OCI-LY7 (cell line): Measurements from ENCODE around the gene CCDC142. TPM values are rescaled to one million over a fixed set of nuclear protein-coding genes. Genes with fewer than 3 reads are reported as not detected.

Source experiments
- BruUV-seq: library from RNA; stranded (reverse); fragments of 400-500 nt; replicated peaks from 2 replicates; lab custom pipeline; 2021; lab: Mats Ljungman, UMichigan
- CTCF ChIA-PET: fragments of 300-600 bp; sonication (Branson Sonifier 250); formaldehyde crosslinking; loops from one replicate; lab custom pipeline; 2022; ENCODE audit warnings: antibody characterized with exemption; ENCODE audit not compliant: unreplicated experiment; lab: Charles Lee
- POLR2A ChIA-PET: fragments of 300-600 bp; sonication (Branson Sonifier 250); formaldehyde crosslinking; loops from one replicate; lab custom pipeline; 2022; ENCODE audit warnings: antibody characterized with exemption; lab: Charles Lee
- DNase-seq: peaks from one replicate; pipeline ENCODE4 v3.0.0-alpha.2; 2015; ENCODE audit warnings: low spot score
- H2AFZ ChIP-seq: fragments of 200-600 bp; sonication (generic), shearing (Covaris generic); 2 replicates; pipeline ENCODE4 v1.6.1; 2014; ENCODE audit warnings: mild to moderate bottlenecking, antibody characterized with exemption, low read length, moderate library complexity
- H3K27ac ChIP-seq: fragments of 200-600 bp; sonication (generic); 2 replicates; pipeline ENCODE4 v1.5.1; 2014; ENCODE audit warnings: mixed run types, low read depth, mild to moderate bottlenecking, moderate library complexity, low read length, inconsistent platforms; ENCODE audit not compliant: poor library complexity, severe bottlenecking
- H3K36me3 ChIP-seq: fragments of 200-600 bp; sonication (generic); 2 replicates; pipeline ENCODE4 v1.6.1; 2014; ENCODE audit warnings: mild to moderate bottlenecking, antibody characterized with exemption, low read length, moderate library complexity, mixed read lengths; ENCODE audit not compliant: insufficient read depth
- H3K4me1 ChIP-seq: fragments of 200-600 bp; sonication (generic); 2 replicates; pipeline ENCODE4 v1.5.1; 2014; ENCODE audit warnings: mild to moderate bottlenecking, low read length; ENCODE audit not compliant: insufficient read depth, poor library complexity, severe bottlenecking
- H3K4me2 ChIP-seq: fragments of 200-600 bp; sonication (generic); 2 replicates; pipeline ENCODE4 v1.6.1; 2014; ENCODE audit warnings: mild to moderate bottlenecking, low read length
- H3K4me3 ChIP-seq: fragments of 200-600 bp; sonication (generic); 2 replicates; pipeline ENCODE4 v1.5.1; 2014; ENCODE audit warnings: mild to moderate bottlenecking, low read depth, low read length; ENCODE audit not compliant: poor library complexity, severe bottlenecking
- H3K79me2 ChIP-seq: fragments of 200-600 bp; sonication (generic); 2 replicates; pipeline ENCODE4 v1.6.1; 2016; ENCODE audit warnings: low read depth, mild to moderate bottlenecking, low read length, moderate library complexity, mixed read lengths; ENCODE audit not compliant: insufficient read depth
- H3K9me2 ChIP-seq: fragments of 200-600 bp; sonication (generic); 2 replicates; pipeline ENCODE4 v1.6.1; 2016; ENCODE audit warnings: mild to moderate bottlenecking, low read length, mixed read lengths; ENCODE audit not compliant: insufficient read depth
- H3K9me3 ChIP-seq: fragments of 200-600 bp; sonication (generic); 2 replicates; pipeline ENCODE4 v1.6.1; 2014; ENCODE audit warnings: mild to moderate bottlenecking, mixed run types, low read length, mixed read lengths
- H4K20me1 ChIP-seq: fragments of 200-600 bp; sonication (generic); 2 replicates; pipeline ENCODE4 v1.6.1; 2014; ENCODE audit warnings: mild to moderate bottlenecking, antibody characterized with exemption, low read length, moderate library complexity, mixed read lengths; ENCODE audit not compliant: insufficient read depth
- EZH2phosphoT487 ChIP-seq: fragments of 200-600 bp; sonication (generic); IDR thresholded peaks from 2 replicates; pipeline ENCODE4 v1.6.1; 2018; ENCODE audit warnings: low read depth, borderline replicate concordance, mild to moderate bottlenecking, mixed run types, antibody characterized with exemption, low read length, moderate library complexity, mixed read lengths
- intact Hi-C: fragments of 100-400 bp; cut with micrococcal nuclease; formaldehyde crosslinking; loops from one replicate; pipeline ENCODE4 v1.10.0; 2022; ENCODE audit not compliant: unreplicated experiment
- total RNA-seq, 2 experiments: library from RNA; depleted of rRNA in 1 of 2; stranded (reverse); fragments of >200 nt in 1 of 2; shearing (Covaris generic) in 1 of 2; gene quantifications; 2 replicates each; pipeline ENCODE4 v1.2.3, GENCODE V29; 2014 to 2022
- TF ChIP-seq, protein P1 (sequence below): fragments of 200-600 bp; sonication (generic); conservative IDR thresholded peaks from 2 replicates; pipeline ENCODE4 v1.5.1; 2014; ENCODE audit warnings: mild to moderate bottlenecking, antibody characterized with exemption, low read length, moderate library complexity, mixed read lengths

CCDC142 gene
- total RNA-seq, 2 experiments from 2014 or later = 42.5 to 53.0 TPM

DNA sequence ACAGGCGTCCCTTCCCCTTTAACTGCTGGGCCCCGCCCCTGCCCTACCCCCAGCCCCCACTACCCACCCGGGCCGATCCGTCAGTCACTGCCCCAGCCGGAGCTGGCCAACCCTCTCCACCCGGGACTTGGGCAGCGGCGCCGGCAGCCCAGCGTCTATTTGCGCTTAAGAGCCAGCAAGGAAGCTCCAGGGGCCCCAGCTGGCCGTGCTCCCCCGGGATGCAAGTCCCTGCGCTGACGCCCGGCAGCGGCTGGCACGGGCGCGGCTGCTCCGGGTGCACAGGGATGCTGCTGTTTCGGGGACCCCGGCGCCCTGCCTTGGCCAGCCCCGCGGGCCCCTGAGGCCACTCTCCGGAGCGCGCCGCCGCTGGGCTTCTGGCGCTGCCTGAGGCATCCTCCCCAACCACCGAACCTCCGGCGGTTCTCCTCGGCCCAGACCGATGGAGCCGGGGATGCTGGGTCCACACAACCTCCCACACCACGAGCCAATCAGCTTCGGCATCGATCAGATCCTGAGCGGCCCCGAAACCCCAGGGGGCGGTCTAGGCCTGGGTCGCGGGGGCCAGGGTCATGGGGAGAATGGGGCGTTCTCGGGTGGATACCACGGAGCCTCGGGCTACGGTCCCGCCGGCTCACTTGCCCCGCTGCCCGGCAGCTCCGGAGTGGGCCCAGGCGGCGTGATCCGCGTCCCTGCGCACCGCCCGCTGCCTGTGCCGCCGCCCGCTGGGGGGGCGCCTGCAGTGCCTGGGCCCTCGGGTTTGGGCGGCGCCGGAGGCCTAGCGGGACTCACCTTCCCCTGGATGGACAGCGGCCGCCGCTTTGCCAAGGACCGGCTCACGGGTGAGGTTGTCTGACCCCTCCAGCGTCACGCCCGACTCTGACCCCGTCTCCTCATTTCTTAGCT, 31.8 kb upstream of the CCDC142 start, which contains the start of gene TLX2:
TLX2 (plus strand) TSS at position 83 of the 903 bp plus-strand sequence; CDS start at position 440, 357 bp downstream.
- H2AFZ ChIP-seq = no peak within 1 kb of the TSS
- ChIA-PET CTCF (no interaction called here), POLR2A (interaction anchor here (0.6 kb wide), 1 partner anchor 206 kb away, joined by 4 read pairs; no protein-coding TSS in a partner anchor)
- H4K20me1 ChIP-seq = no peaks in the 10 kb centered on the region
- BruUV-seq = no TSS peak
- H3K79me2 ChIP-seq = no peaks in the 10 kb centered on the region
- H3K27ac ChIP-seq = no peak within 1 kb of the TSS
- H3K9me3 ChIP-seq = no peaks in the 10 kb centered on the region
- no peaks in the 10 kb centered on the region for H3K36me3 ChIP-seq
- peak within 1 kb of the TSS; percentile 14; the same call in 1 of the 2 replicates for H3K4me2 ChIP-seq
- TF ChIP-seq, protein P1, sequence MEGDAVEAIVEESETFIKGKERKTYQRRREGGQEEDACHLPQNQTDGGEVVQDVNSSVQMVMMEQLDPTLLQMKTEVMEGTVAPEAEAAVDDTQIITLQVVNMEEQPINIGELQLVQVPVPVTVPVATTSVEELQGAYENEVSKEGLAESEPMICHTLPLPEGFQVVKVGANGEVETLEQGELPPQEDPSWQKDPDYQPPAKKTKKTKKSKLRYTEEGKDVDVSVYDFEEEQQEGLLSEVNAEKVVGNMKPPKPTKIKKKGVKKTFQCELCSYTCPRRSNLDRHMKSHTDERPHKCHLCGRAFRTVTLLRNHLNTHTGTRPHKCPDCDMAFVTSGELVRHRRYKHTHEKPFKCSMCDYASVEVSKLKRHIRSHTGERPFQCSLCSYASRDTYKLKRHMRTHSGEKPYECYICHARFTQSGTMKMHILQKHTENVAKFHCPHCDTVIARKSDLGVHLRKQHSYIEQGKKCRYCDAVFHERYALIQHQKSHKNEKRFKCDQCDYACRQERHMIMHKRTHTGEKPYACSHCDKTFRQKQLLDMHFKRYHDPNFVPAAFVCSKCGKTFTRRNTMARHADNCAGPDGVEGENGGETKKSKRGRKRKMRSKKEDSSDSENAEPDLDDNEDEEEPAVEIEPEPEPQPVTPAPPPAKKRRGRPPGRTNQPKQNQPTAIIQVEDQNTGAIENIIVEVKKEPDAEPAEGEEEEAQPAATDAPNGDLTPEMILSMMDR = no peak
- no peak for TF ChIP-seq EZH2phosphoT487
- DNase-seq = no peak
- H3K4me1 ChIP-seq = no peaks in the 10 kb centered on the region
- H3K9me2 ChIP-seq = no peaks in the 10 kb centered on the region
- H3K4me3 ChIP-seq = no peak within 1 kb of the TSS
- intact Hi-C loops = no loop called here

GRCh38 chr2:74513605-74514367, 31.0 kb upstream of the CCDC142 start:
- no peaks in the 10 kb centered on the region for H3K9me2 ChIP-seq
- TF ChIP-seq, protein P1 = no peak
- TF ChIP-seq EZH2phosphoT487 = peak; percentile 82; the same call in 1 of the 2 replicates
- BruUV-seq = no TSS peak
- H3K4me3 ChIP-seq = no peak overlapping the region
- H3K79me2 ChIP-seq = no peaks in the 10 kb centered on the region
- no peak for DNase-seq
- H3K27ac ChIP-seq = no peak overlapping the region
- H4K20me1 ChIP-seq = no peaks in the 10 kb centered on the region
- H3K4me2 ChIP-seq = peak overlapping the region; percentile 14; the same call in 1 of the 2 replicates
- no peaks in the 10 kb centered on the region for H3K36me3 ChIP-seq
- H3K9me3 ChIP-seq = no peaks in the 10 kb centered on the region
- H3K4me1 ChIP-seq = no peaks in the 10 kb centered on the region
- intact Hi-C loops = no loop called here
- H2AFZ ChIP-seq = no peak overlapping the region
- CTCF ChIA-PET = no interaction called here
- POLR2A ChIA-PET = interaction anchor here (0.6 kb wide), 1 partner anchor 205 kb away, joined by 4 read pairs; no protein-coding TSS in a partner anchor
